Measurements from ENCODE around the gene CA5A.

The CA5A gene

GRCh38 chr16:87846705-87847466 is 89.4 kb downstream of the CA5A start:
- DNase-seq: no peak

- no peak for DNase-seq
Measured at GRCh38 chr16:87845807-87846619, 90.3 kb downstream of the CA5A start.

DNA sequence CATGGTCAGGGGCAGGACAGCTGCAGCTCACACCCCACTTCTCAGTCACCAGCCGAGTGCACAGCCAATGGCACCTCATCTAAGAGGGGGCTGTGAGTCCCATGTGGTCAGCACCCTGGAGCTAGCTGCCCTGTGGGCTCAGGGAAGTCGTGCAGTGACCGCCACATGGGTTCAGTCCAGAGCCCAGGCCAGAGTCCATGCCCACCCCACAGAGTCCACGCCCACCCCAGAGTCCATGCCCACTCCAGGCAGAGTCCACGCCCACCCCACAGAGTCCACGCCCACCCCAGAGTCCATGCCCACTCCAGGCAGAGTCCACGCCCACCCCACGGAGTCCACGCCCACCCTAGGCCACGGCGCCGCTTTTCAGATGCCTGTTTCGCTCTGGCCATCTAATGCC is 91.1 kb downstream of the CA5A start:
- DNase-seq: no peak

- no peak for DNase-seq
Measured at GRCh38 chr16:87844809-87845208, 91.5 kb downstream of the CA5A start.

- DNase-seq: no peak
Measured at GRCh38 chr16:87844120-87844733, 92.1 kb downstream of the CA5A start.

DNA sequence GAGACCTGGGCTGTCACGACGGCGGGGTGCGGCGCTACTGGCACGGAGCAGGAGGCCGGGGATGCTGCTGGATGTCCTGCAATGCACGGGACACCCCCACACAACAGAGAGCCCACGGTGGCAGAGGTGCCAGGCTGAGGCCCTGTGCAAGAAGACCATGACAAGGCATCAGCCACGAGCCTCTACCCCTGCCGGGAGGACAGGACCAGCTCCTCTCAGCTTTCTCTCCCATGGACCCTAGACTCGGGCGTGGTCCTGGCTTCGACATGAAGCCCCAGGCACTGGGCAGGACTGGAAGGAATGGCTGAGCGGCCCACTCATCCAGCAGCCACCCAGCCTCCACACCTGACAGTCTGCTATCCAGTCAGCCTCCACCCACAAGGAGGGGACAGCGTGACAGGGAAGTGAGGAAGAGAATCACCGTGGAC is 92.6 kb downstream of the CA5A start:
- DNase-seq: no peak

DNA sequence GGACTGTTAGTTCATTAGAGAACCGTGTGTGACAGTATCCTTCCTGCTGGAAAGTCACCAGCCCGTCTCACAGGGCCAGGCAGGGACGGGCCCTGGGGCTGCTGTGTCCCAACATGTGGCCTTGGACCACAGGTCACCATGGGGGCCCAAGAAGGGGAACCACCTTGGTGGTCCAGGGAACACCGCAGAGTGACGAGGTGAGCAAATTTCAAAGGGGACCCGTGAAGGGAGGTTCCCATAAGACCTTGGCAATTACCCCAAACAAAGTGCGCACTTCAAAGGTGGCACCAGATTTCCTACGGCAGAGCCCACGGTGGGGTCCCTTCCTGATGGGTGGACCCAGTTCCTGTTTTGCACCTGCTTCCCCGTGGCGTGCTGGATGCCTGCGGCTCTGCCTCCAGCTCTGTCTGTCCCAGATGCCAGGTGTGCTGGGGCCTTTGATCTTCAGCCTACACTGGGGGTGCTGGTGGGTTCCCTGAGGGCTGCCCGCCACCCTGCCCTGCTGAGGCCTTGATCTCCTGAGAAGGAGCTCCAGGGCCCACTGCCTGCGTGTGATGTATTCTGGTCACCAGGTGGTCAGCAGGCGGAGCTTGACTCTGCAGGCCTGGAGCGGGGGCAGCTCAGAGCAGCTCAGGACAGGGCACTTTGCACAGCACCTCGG is 94.0 kb downstream of the CA5A start:
- no peak for DNase-seq

GRCh38 chr16:87841340-87842208 is 94.8 kb downstream of the CA5A start:
- DNase-seq: no peak

- DNase-seq: no peak
Measured at GRCh38 chr16:87840271-87840978, 95.9 kb downstream of the CA5A start.

GRCh38 chr16:87839542-87840270 is 96.6 kb downstream of the CA5A start:
- no peak for DNase-seq

DNA sequence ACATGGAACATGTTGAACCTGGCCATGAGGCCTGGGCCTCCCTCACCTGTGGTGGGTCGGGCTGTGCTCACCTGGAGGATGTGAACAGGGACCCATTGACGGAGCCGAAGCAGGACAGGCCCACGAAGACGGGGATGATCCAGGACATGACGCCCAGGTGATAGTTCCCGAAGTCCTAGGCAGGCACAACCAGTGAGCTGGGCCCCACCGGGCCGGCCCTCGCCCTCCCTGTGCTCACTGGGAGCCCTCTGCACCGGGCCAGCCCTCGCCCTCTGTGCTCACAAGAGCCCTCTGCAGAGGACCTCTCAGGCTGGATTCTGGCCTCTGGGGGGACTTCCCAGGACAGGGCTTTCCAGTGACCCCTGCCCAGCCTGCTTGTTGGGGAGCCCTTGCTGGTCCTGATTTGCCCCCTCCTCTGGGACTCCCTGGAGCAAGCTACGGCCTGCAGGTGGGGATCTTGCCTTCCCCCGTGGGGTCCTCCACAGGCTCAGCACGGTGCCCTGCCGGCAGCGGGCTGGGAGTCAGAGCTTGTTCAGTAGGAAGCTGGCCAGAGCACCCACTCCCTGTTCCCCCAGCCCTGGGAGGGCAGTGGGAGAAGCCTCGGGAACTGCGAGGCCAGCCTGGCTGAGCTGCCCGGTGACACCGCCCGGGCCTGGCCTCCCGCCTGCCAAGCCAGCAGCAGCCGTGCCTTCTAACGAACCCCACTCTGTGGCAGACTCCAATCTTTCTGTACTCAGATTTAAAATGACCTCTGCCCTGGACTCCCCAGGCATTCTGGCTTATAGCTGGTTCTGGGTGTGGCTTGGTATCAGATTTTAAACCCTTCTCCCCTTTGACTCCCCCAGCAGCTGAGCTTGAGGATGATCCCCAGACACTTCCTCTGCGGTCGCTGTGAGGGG is 97.4 kb downstream of the CA5A start:
- no peak for DNase-seq

Measured in NCI-H1048 (cell line).